ENCODE data around the gene MTCH1. TPM values are rescaled to one million over a fixed set of nuclear protein-coding genes. Genes with fewer than 3 reads are reported as not detected.

The MTCH1 gene
- total RNA-seq, 1 experiment from 2014 or later = 178 TPM

GRCh38 chr6:36980129-36980528, 5.9 kb downstream of the MTCH1 start:
- Histone ChIP-seq H3K4me1 (peaks cover 6% of the 10 kb centered on the region; the same call in 1 of the 2 replicates), H3K9me3 (no peaks in the 10 kb centered on the region), H3K4me3 (ENCODE audit: low read depth, low read length) (no peak overlapping the region), H3K27me3 (replicated peaks; ENCODE audit: control insufficient read depth, insufficient read depth, low read length) (no peaks in the 10 kb centered on the region), H3K36me3 (ENCODE audit: control insufficient read depth, insufficient read depth, low read length) (peaks cover 4% of the 10 kb centered on the region)
- CTCF ChIA-PET = no interaction called here
- Mint-ChIP-seq H3K4me3 (ENCODE audit: unreplicated experiment) (no peak overlapping the region), H3K27ac (ENCODE audit: unreplicated experiment) (peak overlapping the region; percentile 5), H3K27me3 (ENCODE audit: insufficient read depth, unreplicated experiment) (no peaks in the 10 kb centered on the region), H3K9me3 (ENCODE audit: unreplicated experiment) (no peaks in the 10 kb centered on the region), H3K36me3 (ENCODE audit: insufficient read depth, unreplicated experiment) (peaks cover 44% of the 10 kb centered on the region), H3K4me1 (ENCODE audit: low read depth, unreplicated experiment) (no peaks in the 10 kb centered on the region)
- TF ChIP-seq CTCF (IDR thresholded peaks at IDR 0.05; ENCODE audit: insufficient read depth in 1 of 2, low read depth in 1 of 2, low read length in 1 of 2, severe bottlenecking in 1 of 2, unreplicated experiment in 1 of 2) = no peak
- DNase-seq = no peak
- no TSS peak for BruUV-seq (replicated peaks)
- POLR2A ChIA-PET = no interaction called here
- intact Hi-C loops (cut with micrococcal nuclease; ENCODE audit: unreplicated experiment) = no loop called here

GRCh38 chr6:36979347-36979742, 6.7 kb downstream of the MTCH1 start:
- H3K4me1 Mint-ChIP-seq (ENCODE audit: low read depth, unreplicated experiment) = no peaks in the 10 kb centered on the region
- Histone ChIP-seq H3K36me3 (ENCODE audit: control insufficient read depth, insufficient read depth, low read length) (peaks cover 4% of the 10 kb centered on the region), H3K4me3 (ENCODE audit: low read depth, low read length) (no peak overlapping the region), H3K4me1 (peaks cover 1% of the 10 kb centered on the region; the same call in 1 of the 2 replicates), H3K9me3 (no peaks in the 10 kb centered on the region), H3K27me3 (replicated peaks; ENCODE audit: control insufficient read depth, insufficient read depth, low read length) (no peaks in the 10 kb centered on the region)
- DNase-seq = no peak
- no peaks in the 10 kb centered on the region for H3K27me3 Mint-ChIP-seq (ENCODE audit: insufficient read depth, unreplicated experiment)
- ChIA-PET CTCF (interaction anchor here (0.6 to 0.9 kb wide), 2 partner anchors 39 to 43 kb away, joined by 3 to 5 read pairs; no protein-coding TSS in a partner anchor), POLR2A (no interaction called here)
- no peak overlapping the region for H3K4me3 Mint-ChIP-seq (ENCODE audit: unreplicated experiment)
- peaks cover 49% of the 10 kb centered on the region for H3K36me3 Mint-ChIP-seq (ENCODE audit: insufficient read depth, unreplicated experiment)
- BruUV-seq (replicated peaks) = no TSS peak
- no peaks in the 10 kb centered on the region for H3K9me3 Mint-ChIP-seq (ENCODE audit: unreplicated experiment)
- no peak overlapping the region for H3K27ac Mint-ChIP-seq (ENCODE audit: unreplicated experiment)
- no peak for TF ChIP-seq CTCF (IDR thresholded peaks at IDR 0.05; ENCODE audit: insufficient read depth in 1 of 2, low read depth in 1 of 2, low read length in 1 of 2, severe bottlenecking in 1 of 2, unreplicated experiment in 1 of 2)
- intact Hi-C loops (cut with micrococcal nuclease; ENCODE audit: unreplicated experiment) = loop anchor here (5.0 kb wide), 1 partner anchor 38 kb away; no protein-coding TSS in a partner anchor

GRCh38 chr6:36978421-36979346, 7.3 kb downstream of the MTCH1 start:
- no TSS peak for BruUV-seq (replicated peaks)
- no peak for DNase-seq
- Histone ChIP-seq H3K9me3 (no peaks in the 10 kb centered on the region), H3K36me3 (ENCODE audit: control insufficient read depth, insufficient read depth, low read length) (peaks cover 4% of the 10 kb centered on the region), H3K4me3 (ENCODE audit: low read depth, low read length) (no peak overlapping the region), H3K27me3 (replicated peaks; ENCODE audit: control insufficient read depth, insufficient read depth, low read length) (no peaks in the 10 kb centered on the region), H3K4me1 (no peaks in the 10 kb centered on the region)
- no peak for TF ChIP-seq CTCF (IDR thresholded peaks at IDR 0.05; ENCODE audit: insufficient read depth in 1 of 2, low read depth in 1 of 2, low read length in 1 of 2, severe bottlenecking in 1 of 2, unreplicated experiment in 1 of 2)
- ChIA-PET CTCF (interaction anchor here (0.6 to 0.9 kb wide), 2 partner anchors 39 to 43 kb away, joined by 3 to 5 read pairs; no protein-coding TSS in a partner anchor), POLR2A (no interaction called here)
- Mint-ChIP-seq H3K27me3 (ENCODE audit: insufficient read depth, unreplicated experiment) (no peaks in the 10 kb centered on the region), H3K4me3 (ENCODE audit: unreplicated experiment) (no peak overlapping the region), H3K27ac (ENCODE audit: unreplicated experiment) (no peak overlapping the region), H3K9me3 (ENCODE audit: unreplicated experiment) (no peaks in the 10 kb centered on the region), H3K4me1 (ENCODE audit: low read depth, unreplicated experiment) (no peaks in the 10 kb centered on the region), H3K36me3 (ENCODE audit: insufficient read depth, unreplicated experiment) (peaks cover 55% of the 10 kb centered on the region)
- intact Hi-C loops (cut with micrococcal nuclease; ENCODE audit: unreplicated experiment) = loop anchor here (5.0 kb wide), 1 partner anchor 39 kb away; no protein-coding TSS in a partner anchor
